Measurements from ENCODE around the gene ZNF524.

ZNF524 gene

DNA sequence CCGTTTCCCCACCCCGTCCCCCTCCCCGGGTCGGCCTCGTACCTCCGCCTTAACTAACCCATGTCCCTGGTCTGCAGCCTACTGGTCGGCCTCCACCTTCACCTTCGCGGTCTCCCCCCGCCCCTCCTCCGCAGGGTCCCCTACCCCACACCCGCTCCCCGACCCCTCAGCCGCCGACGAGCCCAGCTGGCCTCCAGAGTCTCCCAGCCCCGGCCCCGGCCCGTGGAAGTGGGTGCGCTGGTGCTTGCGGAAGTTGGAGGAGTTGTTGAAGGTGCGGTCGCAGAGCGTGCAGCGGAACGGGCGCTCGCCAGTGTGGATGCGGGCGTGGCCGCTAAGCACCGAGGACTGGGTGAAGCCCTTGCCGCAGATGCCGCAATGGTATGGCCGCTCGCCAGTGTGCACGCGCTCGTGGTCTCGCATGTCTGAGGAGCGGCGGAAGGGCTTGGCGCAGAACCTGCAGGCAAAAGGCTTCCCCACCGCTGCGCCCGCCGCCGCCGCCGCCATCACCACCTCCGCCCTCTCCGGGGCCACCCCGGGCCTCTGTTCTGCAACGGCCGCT is 21.7 kb downstream of the ZNF524 start:
- DNase-seq = no peak

DNA sequence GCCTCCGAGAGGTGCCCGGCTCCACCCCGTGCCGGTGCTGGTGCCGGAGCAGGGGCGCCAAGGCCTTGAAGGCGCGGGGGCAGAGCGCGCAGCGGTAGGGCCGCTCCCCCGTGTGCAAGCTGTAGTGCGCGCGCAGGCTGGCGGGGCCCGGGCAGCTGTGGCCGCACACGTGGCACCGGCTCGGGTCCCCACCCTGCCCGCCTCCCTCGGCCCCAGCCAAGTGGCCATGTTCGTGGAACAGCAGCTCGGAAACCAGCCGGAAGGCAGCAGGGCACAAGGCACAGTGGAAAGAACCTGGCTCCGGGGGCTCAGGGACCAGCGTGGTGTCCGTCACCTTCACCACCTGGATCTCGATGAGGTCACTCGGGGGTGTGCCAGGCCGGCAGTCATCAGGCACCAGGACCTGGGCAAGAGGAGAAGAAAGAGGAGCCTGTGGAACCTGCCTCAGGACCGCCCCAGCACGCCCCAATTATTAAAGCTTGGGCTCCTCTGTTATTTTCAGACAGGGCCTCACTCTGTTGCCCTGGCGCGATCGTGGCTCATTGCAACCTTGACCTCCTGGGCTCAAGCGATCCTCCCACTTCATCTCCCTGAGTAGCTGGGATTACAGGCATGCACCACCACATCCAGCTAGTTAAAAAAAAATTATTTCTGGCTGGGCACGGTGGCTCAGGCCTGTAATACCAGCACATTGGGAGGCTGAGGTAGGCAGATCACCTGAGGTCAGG is 22.3 kb downstream of the ZNF524 start:
- no peak for DNase-seq

DNA sequence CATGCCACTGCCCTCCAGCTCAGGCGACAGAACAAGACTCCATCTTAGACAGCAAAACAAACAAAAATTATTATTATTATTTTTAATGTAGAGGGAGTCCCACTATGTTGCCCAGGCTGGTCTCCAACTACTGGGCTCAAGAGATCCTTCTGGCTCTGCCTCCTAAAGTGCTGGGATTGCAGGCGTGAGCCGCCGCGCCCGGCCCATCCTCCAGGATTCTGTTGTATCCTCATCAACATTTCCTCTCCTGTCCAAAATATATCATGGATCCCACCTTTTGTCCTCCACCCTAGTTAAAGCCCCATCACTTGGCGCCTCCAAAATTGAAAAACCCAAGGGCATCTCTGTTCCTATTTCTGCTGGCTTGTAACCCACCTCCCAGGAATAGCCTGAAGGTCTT is 23.0 kb downstream of the ZNF524 start:
- DNase-seq = no peak

DNA sequence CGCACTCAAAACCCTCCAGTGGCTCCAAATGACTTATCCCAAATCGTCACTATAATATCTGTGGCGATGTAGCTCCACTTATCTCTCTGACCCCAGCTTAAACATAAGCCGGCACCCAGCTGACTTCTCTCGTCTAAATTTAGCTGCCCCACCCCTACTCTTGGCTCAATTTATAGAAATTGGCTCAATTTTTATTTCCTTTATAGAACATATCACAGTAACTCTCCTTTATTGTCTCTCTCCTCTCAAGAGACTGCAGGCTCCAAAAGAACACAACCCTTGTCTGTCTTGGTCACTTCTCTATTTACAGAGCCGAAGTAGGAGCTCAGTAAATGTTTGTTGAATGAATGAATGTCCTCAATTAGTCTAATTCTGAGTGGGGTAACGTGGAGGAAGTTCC is 23.5 kb downstream of the ZNF524 start:
- no peak for DNase-seq

DNA sequence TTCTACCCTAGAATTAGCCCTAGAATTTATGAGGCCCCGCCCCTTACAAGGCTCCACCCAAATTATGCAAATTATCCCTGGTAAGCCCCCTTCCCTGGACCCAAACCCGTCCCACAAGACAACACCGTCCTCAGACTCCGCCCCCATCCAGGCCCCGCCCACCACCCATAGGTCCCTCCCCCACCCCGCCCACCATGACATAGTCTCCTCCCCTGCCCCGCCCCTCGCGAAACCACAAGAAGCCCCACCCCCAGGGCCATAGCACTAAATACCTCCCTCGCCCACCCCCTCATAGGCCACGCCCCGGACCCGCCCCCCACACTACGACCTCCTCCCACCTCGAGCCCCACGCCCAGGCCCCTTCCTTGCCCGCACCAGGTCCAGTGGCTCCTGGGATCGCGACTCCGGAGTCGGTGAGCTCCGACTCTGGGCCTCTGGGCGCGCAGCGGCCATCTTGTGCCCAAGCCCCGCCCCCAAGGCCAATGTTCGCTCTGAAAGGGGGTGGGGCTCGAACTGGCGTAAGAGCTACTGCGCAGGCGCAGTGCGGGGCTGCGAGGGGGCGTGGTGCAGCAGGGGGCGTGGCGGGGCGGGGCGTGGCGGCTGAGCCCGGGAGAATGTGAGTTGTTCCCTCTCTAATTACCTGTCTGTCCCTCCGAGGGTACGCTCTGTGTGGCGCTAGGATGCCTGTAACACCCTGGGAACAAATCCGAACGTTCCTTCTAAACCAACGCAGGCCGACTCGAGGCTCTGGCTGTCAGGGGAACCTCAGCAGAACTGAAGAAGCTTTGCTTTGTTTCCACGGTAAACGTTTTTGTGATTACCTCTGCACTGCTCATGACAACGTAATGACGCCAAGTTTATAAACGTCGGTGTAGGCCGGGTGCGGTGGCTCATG is 24.3 kb downstream of the ZNF524 start, which contains the start of gene ZNF784:
Gene ZNF784 (minus strand): TSS at position 458 of the 895 bp plus-strand sequence. CDS start 5 bp downstream, at position 453.
- DNase-seq = peak; percentile 96

DNA sequence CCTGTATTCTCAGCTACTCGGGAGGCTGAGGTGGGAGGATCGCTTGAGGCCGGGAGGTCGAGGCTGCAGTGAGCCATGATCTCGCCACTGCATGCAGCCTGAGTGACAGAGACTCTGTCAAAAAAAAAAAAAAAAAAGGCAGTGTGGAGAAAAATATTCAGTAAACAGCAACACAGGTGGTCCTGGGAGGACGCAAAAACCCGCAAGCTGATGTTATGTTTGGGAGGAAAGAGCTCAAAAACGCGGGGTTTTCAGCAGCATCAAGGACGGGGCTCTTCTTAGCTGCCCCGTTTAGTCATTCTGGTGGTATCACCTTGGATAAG is 24.9 kb downstream of the ZNF524 start:
- DNase-seq = no peak

DNA sequence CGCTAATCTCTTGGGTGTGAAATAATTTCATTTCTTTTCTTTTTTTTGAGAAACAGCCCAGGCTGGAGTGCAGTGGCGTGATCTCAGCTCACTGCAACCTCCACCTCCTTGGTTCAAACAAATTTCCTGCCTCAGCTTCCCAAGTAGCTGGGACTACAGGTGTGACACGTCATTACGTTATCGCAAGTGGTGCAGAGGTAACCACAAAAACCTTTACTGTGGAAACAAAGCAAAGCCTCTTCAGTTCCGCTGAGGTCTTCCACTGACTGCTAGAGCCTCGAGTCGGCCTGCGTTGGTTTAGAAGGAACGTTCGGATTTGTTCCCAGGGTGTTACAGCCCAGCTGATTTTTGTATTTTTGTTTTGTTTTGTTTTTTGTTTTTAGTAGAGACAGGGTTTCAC is 26.3 kb downstream of the ZNF524 start:
- peak; percentile 93 for DNase-seq

DNA sequence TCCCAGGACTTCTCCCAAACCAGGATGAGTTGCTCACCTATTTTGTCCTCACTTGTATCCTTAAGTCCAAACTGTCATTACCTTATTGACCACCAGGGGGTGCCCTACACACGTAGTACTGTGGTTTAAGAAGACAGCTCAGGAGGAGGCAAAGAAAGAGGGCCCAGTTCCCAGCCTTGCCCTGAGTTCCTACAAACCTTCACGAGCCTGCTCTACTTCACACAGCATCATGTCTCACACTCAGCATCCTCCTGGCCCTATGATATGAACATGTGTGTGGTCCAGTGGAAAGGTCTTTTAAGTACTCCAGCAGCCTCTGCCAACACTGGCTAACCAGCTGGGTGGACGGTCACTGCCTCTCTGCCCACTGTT is 32.4 kb downstream of the ZNF524 start:
- DNase-seq = peak; percentile 93

DNA sequence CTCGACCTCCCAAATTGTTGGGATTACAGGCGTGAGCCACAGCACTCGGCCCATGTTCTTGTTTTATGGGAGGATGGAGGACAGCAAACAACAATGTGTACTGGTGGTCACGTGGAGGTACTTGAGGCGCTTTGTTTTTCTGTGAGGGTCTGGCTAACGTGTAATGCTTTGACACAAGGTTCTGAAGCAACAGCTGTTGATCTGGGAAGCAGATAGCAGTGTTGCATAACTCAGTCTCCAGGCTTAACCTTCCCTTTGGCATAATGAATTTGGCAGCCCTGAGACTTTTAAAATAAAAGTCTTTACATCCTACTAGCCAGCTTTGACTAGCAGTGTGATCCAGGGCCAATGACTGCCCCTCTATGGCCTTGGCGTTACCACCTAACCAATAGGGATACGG is 33.8 kb downstream of the ZNF524 start:
- DNase-seq = no peak

DNA sequence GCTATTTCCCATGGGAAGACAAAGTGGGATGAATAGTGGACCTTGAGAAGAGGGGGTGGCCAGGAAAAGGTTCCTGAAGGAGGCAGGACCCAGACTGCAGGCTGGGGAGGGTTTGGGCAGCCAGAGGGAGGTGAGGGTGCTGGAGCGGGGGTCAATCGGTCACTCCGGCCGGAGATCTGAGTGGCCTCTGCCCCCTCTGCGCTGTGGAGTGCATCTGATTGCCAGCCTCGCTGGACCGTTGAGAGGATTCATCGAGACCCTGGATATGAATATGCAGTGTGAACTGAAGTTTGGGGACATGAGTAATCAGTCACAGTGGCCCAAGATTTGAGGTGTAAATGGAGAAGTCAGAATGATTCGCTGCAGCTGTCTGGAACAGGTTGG is 35.2 kb downstream of the ZNF524 start:
- no peak for DNase-seq

DNA sequence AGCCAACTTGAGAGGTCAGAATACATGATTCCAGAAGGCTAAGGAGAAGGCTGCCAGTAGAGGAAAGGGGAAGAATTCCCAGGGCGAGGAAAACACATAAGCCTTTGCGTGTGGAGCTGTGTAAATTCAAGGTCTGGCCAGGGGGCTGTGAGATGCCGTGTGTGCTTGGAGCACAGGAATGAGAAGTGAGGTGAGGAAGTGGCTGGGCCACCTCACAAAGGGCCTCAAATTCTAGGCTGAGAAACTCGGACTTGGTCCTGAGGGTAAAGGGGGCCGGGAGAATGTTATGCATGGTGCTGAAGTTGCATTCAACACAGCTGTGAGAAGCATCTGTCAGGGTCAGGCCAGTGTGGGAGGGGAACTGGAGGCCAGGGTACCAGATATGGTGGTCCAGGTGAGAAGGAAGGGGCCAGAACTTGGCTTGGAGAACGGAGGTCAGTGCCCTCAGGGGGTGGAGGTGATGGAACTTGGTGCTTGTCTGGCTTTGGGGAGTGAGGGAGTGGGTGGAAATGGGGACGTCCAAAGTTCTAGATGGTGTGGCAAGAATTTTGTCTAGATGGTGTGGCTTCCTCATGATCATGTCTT is 35.9 kb downstream of the ZNF524 start:
- DNase-seq = no peak

DNA sequence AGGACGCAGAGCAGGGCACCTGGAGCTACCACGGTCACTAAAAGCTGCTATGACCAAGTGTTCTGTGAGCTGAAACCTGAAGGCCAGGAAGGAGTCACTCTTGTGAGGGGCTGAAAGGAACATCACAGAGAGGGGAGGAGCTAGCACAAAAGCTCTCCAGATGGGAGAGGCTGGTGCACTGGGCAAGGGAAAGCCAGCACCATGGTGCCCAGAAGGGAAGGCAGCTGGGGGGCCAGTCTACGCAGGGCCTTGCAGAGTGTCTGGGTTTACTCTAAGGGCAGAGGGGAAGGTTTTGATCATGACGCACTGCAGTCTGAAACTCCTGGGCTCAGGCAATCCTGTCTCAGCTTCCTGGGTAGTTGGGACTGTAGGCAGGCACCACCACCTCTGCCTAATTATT is 36.6 kb downstream of the ZNF524 start:
- DNase-seq = no peak

DNA sequence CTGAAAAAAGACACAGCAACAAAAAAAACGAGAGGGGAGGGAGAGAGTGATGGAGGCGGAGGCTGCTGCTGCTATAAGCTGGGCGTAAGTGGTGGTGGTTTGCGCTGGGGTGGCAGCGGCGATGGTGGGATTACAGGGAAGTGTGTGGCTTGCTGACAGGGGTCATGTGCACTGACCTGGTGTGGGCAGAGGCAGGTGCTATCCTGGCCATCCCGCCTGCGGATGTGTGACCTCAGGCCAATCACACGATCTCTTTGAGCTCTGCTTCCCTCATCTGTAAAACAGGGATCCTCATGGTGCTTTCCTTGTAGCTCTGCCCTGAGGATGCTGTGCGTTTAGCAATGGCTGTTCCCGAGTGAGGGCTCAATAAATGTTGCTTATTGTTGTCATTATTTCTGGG is 37.4 kb downstream of the ZNF524 start:
- DNase-seq = no peak

DNA sequence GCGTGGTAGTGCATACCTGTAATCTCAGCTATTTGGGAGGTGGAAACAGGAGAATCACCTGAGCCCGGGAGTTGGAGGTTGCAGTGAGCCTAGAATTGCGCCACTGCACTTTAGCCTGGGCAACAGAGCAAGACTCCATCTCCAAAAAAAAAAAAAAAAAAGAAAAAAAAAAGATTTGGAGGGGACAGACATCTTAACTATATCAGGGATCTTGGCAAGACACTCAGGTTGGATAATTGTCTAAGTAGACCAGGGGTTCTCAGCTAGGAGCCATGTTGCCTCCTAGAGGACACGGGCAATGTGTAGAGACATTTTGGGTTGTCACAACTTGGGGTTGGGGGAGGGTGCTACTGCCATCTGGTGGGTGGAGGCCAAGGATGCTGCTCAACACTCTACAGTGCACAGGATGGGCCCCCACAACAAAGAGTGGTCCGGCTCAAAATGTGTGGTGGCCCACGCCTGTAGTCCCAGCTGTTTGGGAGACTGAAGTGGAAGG is 38.8 kb downstream of the ZNF524 start:
- DNase-seq = peak; percentile 80

DNA sequence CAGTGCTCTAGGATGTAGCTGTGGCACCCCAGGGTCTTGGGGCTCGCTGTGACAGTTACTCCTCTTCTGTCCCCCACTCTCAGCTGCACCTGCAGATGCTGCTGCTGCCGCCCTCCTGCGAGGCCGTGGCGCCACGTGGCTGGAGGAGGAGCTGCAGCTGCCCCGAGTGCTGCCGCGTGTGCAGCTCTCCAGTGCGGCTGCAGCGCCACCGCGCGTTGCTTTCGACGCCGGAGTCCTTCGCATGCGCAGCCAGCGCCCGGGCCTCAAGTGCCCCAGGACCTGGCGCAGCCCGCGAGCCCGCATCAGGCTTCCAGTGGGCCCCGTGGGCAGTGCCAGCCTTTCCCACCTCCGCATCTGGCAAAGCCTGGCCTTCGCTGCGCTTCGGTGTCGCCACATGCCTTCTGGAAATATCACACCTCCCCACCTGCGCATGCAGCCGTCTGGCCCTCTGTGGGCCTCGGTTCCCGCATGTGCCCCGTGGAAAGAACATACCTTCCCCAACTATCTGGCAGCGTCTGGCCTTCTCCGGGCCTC is 40.0 kb downstream of the ZNF524 start:
- DNase-seq = peak; percentile 87

DNA sequence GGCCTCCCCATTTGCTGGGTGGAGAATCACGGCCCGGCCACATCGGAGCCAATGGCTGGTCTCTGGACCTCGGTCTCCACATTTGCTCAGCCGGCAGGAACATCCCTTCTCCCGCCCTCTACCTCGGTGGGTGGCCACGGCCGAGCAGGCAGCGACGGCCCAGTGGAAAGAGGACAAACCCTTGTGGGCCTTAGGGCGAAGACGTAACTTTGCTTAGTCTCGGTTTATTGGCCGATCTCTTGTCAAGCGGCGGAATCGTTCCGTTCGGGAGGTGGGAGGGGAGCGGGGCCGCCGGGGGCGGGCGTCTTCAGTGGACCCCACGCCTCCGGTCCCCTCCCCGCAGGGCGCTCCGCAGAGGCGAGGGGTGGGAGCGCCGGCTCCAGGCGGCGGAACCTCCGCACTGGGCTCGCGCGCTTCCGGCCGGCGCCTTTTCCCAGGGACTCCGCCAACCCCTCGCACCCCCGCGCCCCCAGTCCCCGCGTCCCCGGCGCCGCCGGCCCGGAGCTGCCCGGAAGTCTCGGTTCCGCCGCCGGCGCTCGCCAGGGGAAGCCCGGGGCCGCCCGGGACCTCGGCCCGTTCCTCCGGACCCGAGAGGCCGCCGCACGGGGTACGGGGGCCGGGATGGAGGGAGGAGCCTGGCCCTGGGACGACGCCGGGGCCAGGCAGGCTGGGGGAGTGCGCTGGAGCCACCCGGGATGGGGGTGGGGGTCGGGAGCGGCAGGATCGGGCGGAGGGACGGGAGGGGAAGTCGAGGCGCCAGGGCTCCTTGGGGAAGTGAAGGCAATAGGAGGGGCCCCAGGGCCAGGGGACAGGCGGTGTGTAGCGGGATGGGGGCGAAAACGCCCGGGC is 40.7 kb downstream of the ZNF524 start, which contains the start of gene ZNF580:
Gene ZNF580 (plus strand): TSS at position 426 of the 849 bp plus-strand sequence. CDS start 1,507 bp downstream, outside the sequence.
- DNase-seq = peak; percentile 81

DNA sequence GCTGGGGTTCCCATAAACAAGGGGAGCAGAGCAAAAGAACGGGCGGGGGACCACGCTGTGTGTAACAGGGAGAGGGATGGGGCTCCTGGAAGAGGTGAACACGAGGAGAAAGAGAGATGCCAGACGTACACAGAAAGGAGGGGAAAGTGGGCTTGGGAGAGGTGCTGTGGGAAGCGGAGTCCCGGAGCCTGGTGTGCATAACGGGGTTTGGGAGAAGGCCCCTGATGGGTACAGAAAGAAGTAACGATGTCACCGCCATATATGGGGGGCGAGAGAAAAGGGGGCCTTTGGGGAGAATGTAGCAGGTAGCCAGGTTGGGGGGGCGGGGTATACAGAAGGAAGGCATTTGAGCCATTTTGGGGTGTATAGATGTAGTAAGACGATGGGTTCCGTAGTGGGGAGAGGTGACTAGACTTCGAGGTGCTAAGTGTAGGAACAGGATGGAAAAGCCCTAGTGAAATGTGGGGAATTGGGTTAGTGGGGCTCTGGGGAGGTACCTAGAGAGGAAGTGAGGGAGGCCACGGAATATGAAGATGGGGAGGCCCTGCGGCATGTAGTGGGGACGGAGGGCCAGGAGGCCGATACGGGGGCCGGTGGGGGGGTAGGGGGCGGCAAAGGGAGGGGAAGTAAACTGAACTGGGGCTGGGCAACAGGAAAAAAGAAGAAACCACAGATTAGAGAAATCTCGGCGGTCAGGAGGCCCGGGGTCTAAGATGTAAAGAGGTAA is 41.5 kb downstream of the ZNF524 start:
- DNase-seq = peak; percentile 54

DNA sequence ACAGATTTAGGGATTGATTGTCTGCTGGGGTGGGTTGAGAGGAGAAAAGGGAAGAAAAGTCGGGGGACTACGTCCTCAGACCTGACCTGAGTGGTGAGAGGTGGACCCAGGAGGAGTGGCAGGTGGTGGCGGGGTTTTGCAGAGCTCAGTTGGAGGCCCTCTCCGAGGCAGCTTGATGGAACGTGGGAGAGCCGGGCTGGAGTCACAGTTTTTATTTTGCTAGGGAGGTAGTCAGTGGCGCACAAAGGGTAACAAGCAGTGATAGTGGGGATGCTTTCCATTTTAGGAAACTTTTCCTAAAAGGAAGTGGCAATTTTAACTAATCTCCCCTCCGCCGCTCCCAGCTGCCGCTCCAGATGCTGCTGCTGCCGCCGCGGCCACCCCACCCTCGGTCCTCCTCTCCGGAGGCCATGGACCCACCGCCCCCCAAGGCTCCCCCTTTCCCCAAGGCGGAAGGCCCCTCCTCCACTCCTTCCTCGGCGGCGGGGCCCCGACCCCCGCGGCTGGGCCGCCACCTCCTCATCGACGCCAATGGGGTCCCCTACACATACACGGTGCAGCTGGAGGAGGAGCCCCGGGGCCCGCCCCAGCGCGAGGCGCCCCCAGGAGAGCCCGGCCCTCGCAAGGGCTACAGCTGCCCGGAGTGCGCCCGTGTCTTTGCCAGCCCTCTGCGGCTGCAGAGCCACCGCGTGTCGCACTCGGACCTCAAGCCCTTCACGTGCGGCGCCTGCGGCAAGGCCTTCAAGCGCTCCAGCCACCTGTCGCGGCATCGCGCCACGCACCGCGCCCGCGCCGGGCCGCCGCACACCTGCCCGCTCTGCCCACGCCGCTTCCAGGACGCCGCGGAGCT is 42.3 kb downstream of the ZNF524 start:
- DNase-seq = peak; percentile 49

DNA sequence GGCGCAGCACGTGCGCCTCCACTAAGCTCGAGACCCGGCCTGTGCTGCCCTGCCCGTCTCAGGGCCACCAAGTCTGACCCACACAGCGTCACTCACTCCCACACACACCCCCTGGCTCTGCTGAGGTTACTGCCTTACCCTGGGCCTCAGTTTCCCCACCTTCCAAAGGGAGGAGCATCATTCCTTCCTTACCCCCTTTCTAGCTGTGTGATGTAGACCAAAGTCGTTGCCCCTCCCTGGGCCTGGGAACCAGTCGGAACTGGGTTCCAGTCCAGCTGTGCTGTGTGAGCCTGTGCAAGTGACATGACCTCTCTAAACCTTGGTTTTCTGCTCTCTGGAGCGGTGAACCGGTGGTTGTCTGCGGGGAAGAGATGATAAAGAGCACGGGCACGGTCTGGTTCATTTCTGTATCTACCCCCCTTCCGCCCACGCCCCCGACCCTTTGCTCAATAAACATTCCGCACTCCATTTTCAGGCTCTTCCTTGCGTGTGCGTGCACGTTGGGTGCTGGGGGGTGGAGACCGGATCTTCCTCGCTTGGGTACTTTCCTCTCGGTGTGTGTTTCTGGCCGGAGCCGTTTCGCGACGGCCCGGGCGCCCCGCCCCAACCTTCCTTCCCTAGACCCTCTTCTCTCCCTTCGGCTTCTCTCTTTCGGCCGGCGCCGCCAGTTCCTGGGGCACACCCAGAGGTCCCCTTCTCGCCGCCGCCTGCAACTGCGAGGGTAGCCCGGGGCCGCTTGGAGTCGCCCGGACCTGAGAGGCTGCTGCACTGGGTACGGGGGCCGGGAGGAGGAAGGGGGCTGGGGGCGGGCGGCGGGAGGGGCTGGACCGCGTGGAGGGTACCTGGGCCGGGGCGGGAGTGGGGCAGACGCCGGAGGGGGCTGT is 43.2 kb downstream of the ZNF524 start, which contains the start of gene ZNF581:
Gene ZNF581 (plus strand): TSS at position 647 of the 884 bp plus-strand sequence. CDS start 923 bp downstream, outside the sequence.
- DNase-seq = peak; percentile 87

Measured in activated CD4-positive, alpha-beta T cell treated with anti-CD3 and anti-CD28 coated beads, Interleukin-10, Interleukin-2, amounts not matched to agents 100 ng/mL and 50 ng/mL, durations not matched to agents 16 hours and 8 hours (primary cell).